Uterus (tissue), 4 donors: Measurements from ENCODE around the gene PTTG1IP2. TPM values are rescaled to one million over a fixed set of nuclear protein-coding genes. Genes with fewer than 3 reads are reported as not detected.
A peak's percentile ranks its signal among the peaks of the same experiment; 100 is the strongest.

ENCODE experiments used
- DNase-seq, 2 donors: peaks; one replicate each; pipeline ENCODE4 v3.0.0-alpha.2; 2019 to 2020
- H3K27ac ChIP-seq, 2 donors: fragments of 200-600 bp; sonication (generic); 1 replicate in 1 of 2; 2 replicates in 1 of 2; pipeline ENCODE4 v1.5.1; 2016 to 2018
- H3K27me3 ChIP-seq, 2 donors: fragments of 200-600 bp; sonication (generic); one replicate each; pipeline ENCODE4 v1.5.1; 2018 to 2019; ENCODE audit warnings: control low read depth in 1 of 2
- H3K36me3 ChIP-seq, 2 donors: fragments of 200-600 bp; sonication (generic); one replicate each; pipeline ENCODE4 v1.5.1; 2019; ENCODE audit warnings: control low read depth in 1 of 2
- H3K4me1 ChIP-seq, 2 donors: fragments of 200-600 bp; sonication (generic); one replicate each; pipeline ENCODE4 v1.5.1; 2018 to 2019; ENCODE audit warnings: control low read depth in 1 of 2
- H3K4me3 ChIP-seq, 2 donors: fragments of 200-600 bp; sonication (generic); 1 replicate in 1 of 2; 2 replicates in 1 of 2; pipeline ENCODE4 v1.5.1; 2018 to 2019; ENCODE audit warnings: mild to moderate bottlenecking in 1 of 2
- H3K9me3 ChIP-seq, 2 donors: fragments of 200-600 bp; sonication (generic); one replicate each; pipeline ENCODE4 v1.5.1; 2019; ENCODE audit warnings: control low read depth in 1 of 2
- CTCF ChIP-seq, 4 experiments: fragments of 200-600 bp in 2 of 4; fragments of 450-650 bp in 2 of 4; sonication (generic) in 2 of 4; IDR thresholded peaks; one replicate each; pipeline ENCODE4 v1.5.1; 2016 to 2019; ENCODE audit warnings: antibody characterized with exemption in 4 of 4, mild to moderate bottlenecking in 2 of 4, moderate library complexity in 1 of 4
- POLR2A ChIP-seq, 2 donors: fragments of 450-650 bp; IDR thresholded peaks; one replicate each; pipeline ENCODE4 v1.6.1; 2016; ENCODE audit warnings: antibody characterized with exemption in 2 of 2, mild to moderate bottlenecking in 1 of 2, moderate library complexity in 1 of 2
- intact Hi-C: fragments of 100-400 bp; cut with DNase I; formaldehyde crosslinking; loops from one replicate; pipeline ENCODE4 v1.15.1; 2023; ENCODE audit warnings: low total_unique reads
- total RNA-seq, 4 donors: library from RNA; depleted of rRNA in 3 of 4; stranded (reverse); fragments of >200 nt in 3 of 4; gene quantifications; one replicate each; pipeline versions ENCODE4 v1.1.0 to v1.2.4, GENCODE V29; 2014 to 2023
- donor health status: DM: yes; HTN: yes; CAD: no.

PTTG1IP2 gene
- total RNA-seq, 4 donors from 2014 or later = not detected

GRCh38 chr7:90552521-90552920, 83.1 kb downstream of the PTTG1IP2 start:
- no peak overlapping the region for H3K27ac ChIP-seq
- TF ChIP-seq POLR2A (IDR thresholded peaks at IDR 0.05) = no peak
- peak in 2 of 4 experiments; percentile 16 to 23 for TF ChIP-seq CTCF (IDR thresholded peaks at IDR 0.05)
- H3K27me3 ChIP-seq = no peaks in the 10 kb centered on the region
- intact Hi-C loops = no loop called here
- no peaks in the 10 kb centered on the region for H3K36me3 ChIP-seq
- no peaks in the 10 kb centered on the region for H3K4me1 ChIP-seq
- no peaks in the 10 kb centered on the region for H3K9me3 ChIP-seq
- DNase-seq = no peak
- no peak overlapping the region for H3K4me3 ChIP-seq

- intact Hi-C loops = no loop called here
These were observed 91.3 kb downstream of the PTTG1IP2 start for GRCh38 chr7:90560730-90561129.

More at GRCh38 chr7:90560730-90561129, 91.3 kb downstream of the PTTG1IP2 start:
- H3K27me3 ChIP-seq = no peaks in the 10 kb centered on the region
- DNase-seq = no peak
- H3K4me3 ChIP-seq = no peak overlapping the region
- TF ChIP-seq POLR2A (IDR thresholded peaks at IDR 0.05) (no peak), CTCF (IDR thresholded peaks at IDR 0.05) (no peak)
- H3K9me3 ChIP-seq = no peaks in the 10 kb centered on the region
- H3K36me3 ChIP-seq = no peaks in the 10 kb centered on the region
- H3K27ac ChIP-seq = no peak overlapping the region
- H3K4me1 ChIP-seq = no peaks in the 10 kb centered on the region

Other genes starting within 250 kb of the PTTG1IP2 start
- gene CFAP69, start 224.5 kb upstream of the PTTG1IP2 start, total RNA-seq = 10 to 100 TPM in 2 of 4 donors, 1 to 10 TPM in 2; 5.9 to 17.4 (median 10.2) TPM
- gene FAM237B, start 148.3 kb upstream of the PTTG1IP2 start, total RNA-seq = not detected
- 10 to 100 TPM; 11.2 to 35.2 (median 19.0) TPM for gene GTPBP10, start 122.9 kb upstream of the PTTG1IP2 start, total RNA-seq
- 10 to 100 TPM in 3 of 4 donors, 1 to 10 TPM in 1; 7.4 to 39.5 (median 23.5) TPM for gene CLDN12, start 66.2 kb upstream of the PTTG1IP2 start, total RNA-seq
- 10 to 100 TPM in 3 of 4 donors, 1 to 10 TPM in 1; 3.3 to 61.6 (median 38.7) TPM for gene CDK14, start 126.7 kb downstream of the PTTG1IP2 start, total RNA-seq